Omental fat pad (tissue), 4 donors: ENCODE data around the gene AOPEP. TPM values are rescaled to one million over a fixed set of nuclear protein-coding genes. Genes with fewer than 3 reads are reported as not detected.

ENCODE experiments used
- ATAC-seq: fragments of 150-250 bp; one replicate; pipeline ENCODE4 v1.9.1; 2016; ENCODE audit warnings: mild to moderate bottlenecking, moderate library complexity; ENCODE audit not compliant: low FRiP score
- DNase-seq: peaks from one replicate; pipeline ENCODE4 v3.0.0-alpha.2; 2019; ENCODE audit warnings: low spot score
- CTCF ChIP-seq, 3 donors: fragments of 450-650 bp; IDR thresholded peaks; one replicate each; pipeline ENCODE4 v1.5.1; 2016 to 2017; ENCODE audit warnings: antibody characterized with exemption in 3 of 3, mild to moderate bottlenecking in 3 of 3, moderate library complexity in 2 of 3
- total RNA-seq, 4 donors: library from RNA; depleted of rRNA; stranded (reverse); fragments of >200 nt; gene quantifications; one replicate each; pipeline ENCODE4 v1.1.0, GENCODE V29; 2016

Gene AOPEP
- total RNA-seq, 4 donors from 2014 or later: 45.9 to 102 (median 55.1) TPM

DNA sequence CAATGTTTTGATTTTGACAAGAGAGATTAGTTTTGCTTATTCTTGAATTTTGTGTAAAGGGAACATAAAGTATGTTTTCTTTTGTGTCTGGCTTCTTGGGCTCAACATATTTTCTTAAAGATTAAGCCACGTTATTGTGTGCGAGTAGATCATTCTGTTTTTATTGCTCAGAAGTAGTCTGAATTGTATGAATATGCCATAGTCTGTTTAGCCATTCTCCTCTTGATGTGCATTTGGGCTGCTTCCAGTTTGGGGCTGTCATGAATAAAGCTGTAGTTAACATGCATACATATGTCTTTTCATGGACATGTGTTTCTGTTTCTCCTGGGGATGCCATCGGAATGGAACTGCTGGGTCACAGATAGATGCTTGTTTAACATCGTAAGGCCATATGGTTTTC is 392.1 kb downstream of the AOPEP start:
- no peak for TF ChIP-seq CTCF (IDR thresholded peaks at IDR 0.05)
- ATAC-seq (no peak), DNase-seq (no peak)

DNA sequence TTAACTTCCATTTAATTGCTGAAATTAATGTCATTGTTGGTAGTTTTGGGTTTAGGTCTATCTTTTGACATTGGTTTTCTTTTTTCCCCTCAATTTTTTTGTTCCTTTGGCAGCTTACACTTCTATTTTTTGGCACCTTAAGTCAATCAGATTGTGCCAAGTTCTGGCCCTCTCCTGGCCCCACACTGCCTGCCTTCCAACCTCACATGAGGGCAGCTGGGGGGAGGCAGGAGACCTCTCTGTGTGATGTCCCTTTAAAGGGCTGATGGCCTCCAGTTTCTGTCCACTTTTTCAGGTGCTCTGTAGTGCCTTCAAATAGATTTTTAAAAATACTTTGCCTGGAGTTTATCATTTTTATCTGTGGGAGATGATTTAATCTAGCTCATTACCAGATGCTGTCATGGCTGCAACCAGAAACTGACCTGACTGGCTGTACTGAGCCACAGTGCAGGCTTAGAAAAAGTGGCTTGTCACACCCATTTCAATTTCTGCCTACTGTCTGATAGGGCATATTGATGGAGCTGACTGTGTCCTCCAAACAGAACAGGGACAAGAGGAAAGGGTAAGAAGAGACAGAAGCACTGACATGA is 394.4 kb downstream of the AOPEP start:
- ATAC-seq (no peak), DNase-seq (no peak)
- TF ChIP-seq CTCF (IDR thresholded peaks at IDR 0.05): no peak

- ATAC-seq (no peak), DNase-seq (no peak)
- no peak for TF ChIP-seq CTCF (IDR thresholded peaks at IDR 0.05)
Measured at GRCh38 chr9:95124582-95125367, 398.3 kb downstream of the AOPEP start.

DNA sequence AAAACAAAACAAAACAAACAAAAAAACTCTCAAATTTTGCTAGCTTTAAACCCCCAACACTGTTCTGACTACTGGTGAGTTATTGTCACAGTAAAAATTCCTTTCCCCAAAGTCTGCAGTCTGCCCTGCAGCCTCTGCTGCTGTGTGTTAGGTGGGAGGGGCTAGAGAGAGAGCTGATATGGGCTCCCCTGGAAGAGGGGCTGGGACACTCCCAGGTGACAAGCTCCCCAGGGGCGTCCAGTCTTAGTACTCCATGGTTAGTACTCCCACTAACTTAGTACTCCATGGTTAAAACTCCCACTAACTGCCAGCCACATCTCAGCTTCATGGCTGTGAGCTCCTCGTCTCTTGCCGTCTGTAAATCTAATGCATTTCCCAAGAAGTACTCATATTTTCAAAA is 399.2 kb downstream of the AOPEP start:
- DNase-seq: no peak
- TF ChIP-seq CTCF (IDR thresholded peaks at IDR 0.05): no peak
- no peak for ATAC-seq

DNA sequence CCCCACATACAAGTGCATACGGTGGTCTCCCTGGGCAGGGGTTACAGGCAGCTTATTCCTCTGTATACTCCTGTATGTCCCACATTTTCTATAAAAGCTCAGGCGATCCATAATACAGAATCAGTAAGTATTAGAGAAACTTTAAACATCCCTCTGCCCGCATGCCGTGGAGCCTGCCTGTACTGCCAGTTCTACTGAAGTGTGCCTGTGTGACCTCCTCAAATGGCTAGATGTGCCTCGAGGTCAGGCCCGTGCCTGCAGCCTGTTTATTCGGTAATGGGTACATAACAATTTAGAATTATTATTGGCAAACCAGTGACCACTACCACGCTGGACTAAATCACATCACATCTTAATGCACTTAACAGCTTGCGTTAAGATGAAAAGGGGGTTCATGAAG is 400.2 kb downstream of the AOPEP start:
- TF ChIP-seq CTCF (IDR thresholded peaks at IDR 0.05): no peak
- DNase-seq (no peak), ATAC-seq (no peak)

GRCh38 chr9:95127249-95128176 is 401.0 kb downstream of the AOPEP start:
- peak; percentile 82 for DNase-seq
- peak; percentile 95 for ATAC-seq
- peak in 2 of 3 donors; percentile 74 to 82 for TF ChIP-seq CTCF (IDR thresholded peaks at IDR 0.05)
